Measurements from ENCODE around the gene UBL4A. TPM values are rescaled to one million over a fixed set of nuclear protein-coding genes. Genes with fewer than 3 reads are reported as not detected.

The UBL4A gene
- total RNA-seq, 2 experiments from 2014 or later: 37.4 to 38.2 TPM

- CTCF ChIA-PET: interaction anchor here (2.1 kb wide), 1 partner anchor 10 kb away, joined by 7 read pairs; no protein-coding TSS in a partner anchor
- no peak overlapping the region for H3K27ac Mint-ChIP-seq
Measured at GRCh38 chrX:154517101-154517781, 30.8 kb upstream of the UBL4A start.

GRCh38 chrX:154516656-154517100, 30.3 kb upstream of the UBL4A start:
- H3K4me3 Mint-ChIP-seq: peak overlapping the region; percentile 83
- CTCF ChIA-PET: interaction anchor here (2.1 kb wide), 1 partner anchor 10 kb away, joined by 7 read pairs; no protein-coding TSS in a partner anchor
- H3K27me3 Mint-ChIP-seq (ENCODE audit: low read depth): no peaks in the 10 kb centered on the region
- peak overlapping the region; percentile 79 for H3K27ac Mint-ChIP-seq
- H3K9me3 Mint-ChIP-seq: no peaks in the 10 kb centered on the region
- no peak for DNase-seq
- peaks cover 1% of the 10 kb centered on the region for H3K36me3 Mint-ChIP-seq (ENCODE audit: low read depth)
- H3K4me1 Mint-ChIP-seq (ENCODE audit: low read depth): peaks cover 22% of the 10 kb centered on the region
- intact Hi-C loops (cut with micrococcal nuclease): loop anchor here (1.0 to 5.0 kb wide), 4 partner anchors 26 to 139 kb away; partner anchors contain the start of genes EMD, G6PD, IKBKG and LAGE3

More at GRCh38 chrX:154517101-154517781, 30.8 kb upstream of the UBL4A start:
- intact Hi-C loops (cut with micrococcal nuclease): loop anchor here (2.0 to 5.0 kb wide), 3 partner anchors 30 to 140 kb away; partner anchors contain the start of genes EMD, G6PD, IKBKG and LAGE3
- Mint-ChIP-seq H3K4me3 (peak overlapping the region; percentile 83), H3K27me3 (ENCODE audit: low read depth) (no peaks in the 10 kb centered on the region), H3K4me1 (ENCODE audit: low read depth) (peaks cover 18% of the 10 kb centered on the region), H3K9me3 (no peaks in the 10 kb centered on the region), H3K36me3 (ENCODE audit: low read depth) (peaks cover 1% of the 10 kb centered on the region)
- DNase-seq: no peak

DNA sequence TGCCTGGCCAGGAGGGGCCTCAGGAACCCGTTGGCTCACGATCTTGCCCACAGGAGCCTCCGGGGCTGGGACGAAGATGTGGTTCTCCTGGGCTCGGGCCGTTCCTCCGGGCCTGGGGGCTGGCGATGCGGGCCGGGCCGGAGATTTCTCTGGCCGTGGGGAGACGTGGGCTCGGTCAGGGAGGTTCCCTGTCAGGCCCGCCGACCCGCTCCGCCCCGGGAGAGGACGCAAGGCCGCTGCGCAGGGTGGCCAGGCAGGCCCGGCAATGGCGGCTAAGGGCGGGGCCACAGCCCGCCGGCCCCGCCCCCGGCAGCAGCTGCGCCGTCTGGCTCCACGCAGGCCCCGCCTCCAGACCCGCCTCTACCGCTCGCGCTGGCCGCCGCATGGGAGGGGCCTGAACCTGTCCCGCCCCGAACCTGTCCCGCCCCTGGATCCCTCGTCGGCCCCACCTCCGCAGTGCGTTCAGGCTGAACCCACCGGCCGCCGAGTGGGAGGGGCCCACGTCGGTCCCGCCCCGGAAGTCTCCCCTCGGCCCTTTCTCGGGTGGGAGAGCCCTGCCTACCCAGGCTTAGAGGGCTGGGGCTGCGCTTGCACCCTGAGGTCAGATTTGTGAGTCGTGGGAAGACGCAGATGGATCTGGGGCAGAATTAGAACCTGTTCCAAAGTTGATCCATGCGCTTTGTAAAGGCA, 29.7 kb upstream of the UBL4A start, which contains the start of gene FAM3A:
TSS of gene FAM3A (minus strand) at position 267 of the 690 bp plus-strand sequence. CDS start 460 bp downstream, outside the sequence.
- Mint-ChIP-seq H3K9me3 (no peaks in the 10 kb centered on the region), H3K27ac (peak within 1 kb of the TSS; percentile 79), H3K4me1 (ENCODE audit: low read depth) (peaks cover 23% of the 10 kb centered on the region), H3K4me3 (peak within 1 kb of the TSS; percentile 83), H3K36me3 (ENCODE audit: low read depth) (peaks cover 3% of the 10 kb centered on the region), H3K27me3 (ENCODE audit: low read depth) (no peaks in the 10 kb centered on the region)
- peak; percentile 95 for DNase-seq
- CTCF ChIA-PET: interaction anchor here (2.1 kb wide), 1 partner anchor 11 kb away, joined by 7 read pairs; no protein-coding TSS in a partner anchor
- intact Hi-C loops (cut with micrococcal nuclease): loop anchor here (1.0 to 5.0 kb wide), 4 partner anchors 26 to 139 kb away; partner anchors contain the start of genes EMD, G6PD, IKBKG and LAGE3

DNA sequence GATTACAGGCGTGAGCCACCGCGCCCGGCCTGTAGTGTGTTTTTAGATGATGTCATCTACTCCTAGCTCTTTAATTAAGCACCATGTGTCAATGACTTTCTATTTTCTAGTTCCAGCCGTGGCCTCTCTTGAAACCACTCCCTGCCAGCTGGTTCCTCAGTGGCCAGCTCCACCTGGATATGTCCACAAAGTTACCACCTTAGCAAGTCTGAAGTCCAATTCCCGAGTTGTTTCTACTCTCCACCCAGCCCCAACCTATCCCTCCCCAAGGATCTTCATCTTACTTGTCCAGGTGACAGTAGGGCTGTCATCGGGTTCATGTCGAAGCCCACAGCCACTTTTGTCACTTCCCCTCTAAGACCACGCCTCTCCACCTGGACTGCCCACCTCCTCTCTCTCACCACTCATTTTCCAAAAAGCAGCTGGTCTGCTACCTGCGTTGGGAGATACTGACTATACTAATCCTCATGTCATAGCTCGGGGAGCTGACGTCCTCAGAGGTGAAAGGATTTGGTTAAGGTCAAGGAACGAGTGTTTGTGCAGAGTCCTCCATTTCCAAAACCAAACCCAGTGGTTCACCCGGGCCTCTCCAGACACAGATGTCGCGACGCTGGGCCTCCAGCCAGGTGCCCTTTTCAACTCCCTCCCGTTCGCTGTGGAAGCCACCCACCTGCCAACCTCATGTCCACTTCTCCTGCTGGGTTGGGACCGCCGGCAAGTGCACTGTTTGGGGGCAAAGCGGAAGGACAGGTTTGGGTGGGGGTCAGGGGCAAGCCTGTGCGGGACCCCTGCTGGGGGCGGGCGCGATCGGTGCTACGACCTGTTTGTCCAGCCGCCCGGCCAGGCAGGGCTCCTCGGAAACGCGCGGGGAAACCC, 28.9 kb upstream of the UBL4A start:
- Mint-ChIP-seq H3K27ac (peak overlapping the region; percentile 71), H3K9me3 (no peaks in the 10 kb centered on the region), H3K36me3 (ENCODE audit: low read depth) (peaks cover 4% of the 10 kb centered on the region), H3K4me1 (ENCODE audit: low read depth) (peaks cover 24% of the 10 kb centered on the region), H3K27me3 (ENCODE audit: low read depth) (no peaks in the 10 kb centered on the region), H3K4me3 (peak overlapping the region; percentile 82)
- intact Hi-C loops (cut with micrococcal nuclease): loop anchor here (5.0 kb wide), 1 partner anchor 138 kb away; the partner anchor contains the start of gene EMD
- DNase-seq: peak; percentile 38
- CTCF ChIA-PET: interaction anchor here (2.1 kb wide), 1 partner anchor 12 kb away, joined by 7 read pairs; no protein-coding TSS in a partner anchor

- no peaks in the 10 kb centered on the region for H3K9me3 Mint-ChIP-seq
- no peak for DNase-seq
- intact Hi-C loops (cut with micrococcal nuclease): no loop called here
- peaks cover 11% of the 10 kb centered on the region for H3K36me3 Mint-ChIP-seq (ENCODE audit: low read depth)
- H3K27me3 Mint-ChIP-seq (ENCODE audit: low read depth): no peaks in the 10 kb centered on the region
- CTCF ChIA-PET: no interaction called here
- peaks cover 24% of the 10 kb centered on the region for H3K4me1 Mint-ChIP-seq (ENCODE audit: low read depth)
- H3K27ac Mint-ChIP-seq: peak overlapping the region; percentile 44
- H3K4me3 Mint-ChIP-seq: no peak overlapping the region
Measured at GRCh38 chrX:154513716-154514115, 27.3 kb upstream of the UBL4A start.

- DNase-seq: no peak
- intact Hi-C loops (cut with micrococcal nuclease): no loop called here
- CTCF ChIA-PET: no interaction called here
- Mint-ChIP-seq H3K4me3 (no peak overlapping the region), H3K27ac (no peak overlapping the region), H3K36me3 (ENCODE audit: low read depth) (peaks cover 13% of the 10 kb centered on the region), H3K27me3 (ENCODE audit: low read depth) (no peaks in the 10 kb centered on the region), H3K9me3 (no peaks in the 10 kb centered on the region), H3K4me1 (ENCODE audit: low read depth) (peaks cover 24% of the 10 kb centered on the region)
Measured at GRCh38 chrX:154512879-154513553, 26.6 kb upstream of the UBL4A start.

DNA sequence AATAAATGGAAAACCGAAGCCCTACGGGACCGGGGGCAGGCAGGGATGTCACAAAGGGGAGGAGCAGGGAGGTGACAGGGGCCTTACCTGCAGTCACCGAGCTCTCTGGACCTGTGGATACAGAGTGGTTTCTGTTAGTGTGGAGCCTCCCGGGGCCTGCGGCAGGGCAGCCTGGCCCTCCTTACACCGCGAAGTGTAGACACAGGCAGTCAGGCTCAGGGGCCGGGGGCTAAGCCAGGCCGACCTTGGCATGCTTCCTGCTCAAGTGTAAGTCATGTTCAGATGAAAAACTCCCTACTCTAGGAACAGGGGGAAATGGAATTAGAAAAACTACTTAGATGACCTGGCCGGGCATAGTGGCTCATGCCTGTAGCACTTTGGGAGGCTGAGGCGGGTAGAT, 25.3 kb upstream of the UBL4A start:
- Mint-ChIP-seq H3K4me1 (ENCODE audit: low read depth) (peaks cover 24% of the 10 kb centered on the region), H3K27ac (peak overlapping the region; percentile 36), H3K9me3 (no peaks in the 10 kb centered on the region), H3K36me3 (ENCODE audit: low read depth) (peaks cover 13% of the 10 kb centered on the region), H3K27me3 (ENCODE audit: low read depth) (no peaks in the 10 kb centered on the region), H3K4me3 (no peak overlapping the region)
- no peak for DNase-seq
- intact Hi-C loops (cut with micrococcal nuclease): no loop called here
- CTCF ChIA-PET: no interaction called here

- H3K9me3 Mint-ChIP-seq: no peaks in the 10 kb centered on the region
- no peak overlapping the region for H3K4me3 Mint-ChIP-seq
- H3K36me3 Mint-ChIP-seq (ENCODE audit: low read depth): peaks cover 13% of the 10 kb centered on the region
- DNase-seq: no peak
- no peak overlapping the region for H3K27ac Mint-ChIP-seq
- CTCF ChIA-PET: no interaction called here
- no peaks in the 10 kb centered on the region for H3K27me3 Mint-ChIP-seq (ENCODE audit: low read depth)
- H3K4me1 Mint-ChIP-seq (ENCODE audit: low read depth): peaks cover 19% of the 10 kb centered on the region
- intact Hi-C loops (cut with micrococcal nuclease): no loop called here
Measured at GRCh38 chrX:154509455-154509854, 23.0 kb upstream of the UBL4A start.

- intact Hi-C loops (cut with micrococcal nuclease): no loop called here
- no peak overlapping the region for H3K4me3 Mint-ChIP-seq
- H3K36me3 Mint-ChIP-seq (ENCODE audit: low read depth): peaks cover 13% of the 10 kb centered on the region
- peak overlapping the region; percentile 46 for H3K27ac Mint-ChIP-seq
- DNase-seq: no peak
- CTCF ChIA-PET: no interaction called here
- no peaks in the 10 kb centered on the region for H3K9me3 Mint-ChIP-seq
- H3K4me1 Mint-ChIP-seq (ENCODE audit: low read depth): peaks cover 13% of the 10 kb centered on the region
- no peaks in the 10 kb centered on the region for H3K27me3 Mint-ChIP-seq (ENCODE audit: low read depth)
Measured at GRCh38 chrX:154508384-154508745, 21.9 kb upstream of the UBL4A start.

GRCh38 chrX:154507673-154508383, 21.4 kb upstream of the UBL4A start:
- intact Hi-C loops (cut with micrococcal nuclease): no loop called here
- Mint-ChIP-seq H3K4me3 (no peak overlapping the region), H3K27me3 (ENCODE audit: low read depth) (no peaks in the 10 kb centered on the region), H3K27ac (no peak overlapping the region), H3K9me3 (no peaks in the 10 kb centered on the region), H3K36me3 (ENCODE audit: low read depth) (peaks cover 13% of the 10 kb centered on the region), H3K4me1 (ENCODE audit: low read depth) (peaks cover 12% of the 10 kb centered on the region)
- DNase-seq: no peak
- CTCF ChIA-PET: no interaction called here
